CD14-positive monocyte (primary cell): ENCODE measurements around the gene QKI. TPM values are rescaled to one million over a fixed set of nuclear protein-coding genes. Genes with fewer than 3 reads are reported as not detected.

Experiments used
- DNase-seq, 3 donors: peaks; one replicate each; pipeline ENCODE4 v3.0.0-alpha.2; 2011 to 2022
- H2AFZ ChIP-seq: 2 replicates; pipeline ENCODE4 v1.6.0; 2012; ENCODE audit warnings: mild to moderate bottlenecking, low read depth, low read length, inconsistent platforms; ENCODE audit not compliant: insufficient read depth, poor library complexity, severe bottlenecking
- H3K27ac ChIP-seq, 2 donors: 1 replicate in 1 of 2; 2 replicates in 1 of 2; pipeline ENCODE4 v1.5.1; 2012 to 2013; ENCODE audit warnings: low read length in 2 of 2, control low read depth in 1 of 2, inconsistent platforms in 1 of 2, low read depth in 1 of 2, mild to moderate bottlenecking in 1 of 2
- H3K27me3 ChIP-seq, 2 donors: one replicate each; pipeline versions ENCODE4 v1.6.0 to v1.6.1; 2011 to 2013; ENCODE audit warnings: low read length in 2 of 2; ENCODE audit not compliant: control insufficient read depth in 2 of 2, insufficient read depth in 2 of 2
- H3K36me3 ChIP-seq, 2 donors: replicated peaks in 1 of 2; 1 replicate in 1 of 2; 2 replicates in 1 of 2; pipeline versions ENCODE4 v1.5.1 to v1.6.1; 2012 to 2013; ENCODE audit warnings: low read length in 2 of 2, control low read depth in 1 of 2, inconsistent platforms in 1 of 2, mild to moderate bottlenecking in 1 of 2; ENCODE audit not compliant: insufficient read depth in 2 of 2, control insufficient read depth in 1 of 2
- H3K4me1 ChIP-seq, 2 donors: 1 replicate in 1 of 2; 2 replicates in 1 of 2; pipeline versions ENCODE4 v1.5.1 to v1.6.1; 2012 to 2013; ENCODE audit warnings: low read length in 2 of 2, control low read depth in 1 of 2, inconsistent platforms in 1 of 2, mild to moderate bottlenecking in 1 of 2, moderate library complexity in 1 of 2; ENCODE audit not compliant: insufficient read depth in 2 of 2, control insufficient read depth in 1 of 2
- H3K4me2 ChIP-seq: replicated peaks from 2 replicates; pipeline ENCODE3; 2012; ENCODE audit warnings: low read length, moderate library complexity, mild to moderate bottlenecking; ENCODE audit not compliant: poor library complexity, severe bottlenecking; ENCODE audit errors: extremely low read depth
- H3K4me3 ChIP-seq, 3 experiments: fragments of 200-600 bp in 1 of 3; sonication (generic) in 1 of 3; replicated peaks in 1 of 3; 1 replicate in 2 of 3; 2 replicates in 1 of 3; pipeline ENCODE4 v1.5.1; 2011 to 2013; ENCODE audit warnings: low read length in 3 of 3, mild to moderate bottlenecking in 3 of 3, control low read depth in 2 of 3, low read depth in 2 of 3, inconsistent platforms in 1 of 3, moderate library complexity in 1 of 3
- H3K79me2 ChIP-seq: 2 replicates; pipeline ENCODE4 v1.6.0; 2012; ENCODE audit warnings: mild to moderate bottlenecking, control low read depth, inconsistent platforms, low read length, moderate library complexity; ENCODE audit not compliant: insufficient read depth
- H3K9ac ChIP-seq: 2 replicates; pipeline ENCODE4 v1.6.0; 2017; ENCODE audit warnings: low read length, mild to moderate bottlenecking; ENCODE audit not compliant: insufficient read depth, poor library complexity, severe bottlenecking
- H3K9me3 ChIP-seq, 2 donors: replicated peaks in 1 of 2; 1 replicate in 1 of 2; 2 replicates in 1 of 2; pipeline versions ENCODE4 v1.5.1 to v1.6.1; 2012 to 2013; ENCODE audit warnings: low read length in 2 of 2, control low read depth in 1 of 2; ENCODE audit not compliant: control insufficient read depth in 1 of 2, insufficient read depth in 1 of 2
- H4K20me1 ChIP-seq: 2 replicates; pipeline ENCODE4 v1.6.0; 2012; ENCODE audit warnings: mild to moderate bottlenecking, low read length, control low read depth, moderate library complexity; ENCODE audit not compliant: insufficient read depth
- H3K27ac Mint-ChIP-seq, 7 donors: one replicate each; pipeline ENCODE4 v1.8.0; 2020; ENCODE audit warnings: mild to moderate bottlenecking in 7 of 7, mixed read lengths in 7 of 7, moderate library complexity in 6 of 7, inconsistent platforms in 2 of 7
- H3K27me3 Mint-ChIP-seq, 3 donors: one replicate each; pipeline ENCODE4 v1.8.0; 2021 to 2022; ENCODE audit warnings: low read depth in 3 of 3, mild to moderate bottlenecking in 3 of 3, mixed read lengths in 3 of 3, moderate library complexity in 3 of 3, inconsistent platforms in 1 of 3
- H3K36me3 Mint-ChIP-seq, 2 donors: one replicate each; pipeline ENCODE4 v1.8.0; 2020; ENCODE audit warnings: mixed read lengths in 2 of 2, inconsistent platforms in 1 of 2, mild to moderate bottlenecking in 1 of 2
- H3K4me1 Mint-ChIP-seq: one replicate; pipeline ENCODE4 v1.8.0; 2020; ENCODE audit warnings: mild to moderate bottlenecking, mixed read lengths
- H3K4me3 Mint-ChIP-seq, 2 donors: one replicate each; pipeline ENCODE4 v1.8.0; 2020; ENCODE audit warnings: mild to moderate bottlenecking in 2 of 2, mixed read lengths in 2 of 2, moderate library complexity in 1 of 2
- H3K9me3 Mint-ChIP-seq, 7 donors: one replicate each; pipeline ENCODE4 v1.8.0; 2020 to 2022; ENCODE audit warnings: mixed read lengths in 7 of 7, mild to moderate bottlenecking in 6 of 7, moderate library complexity in 6 of 7, inconsistent platforms in 2 of 7
- WGBS: methylation state at CpG from one replicate; pipeline ENCODE4 v1.1.5; 2013; ENCODE audit warnings: missing lambda C conversion rate; ENCODE audit not compliant: insufficient coverage; 5-methylcytosine and 5-hydroxymethylcytosine counted together
- intact Hi-C, 2 donors: fragments of 100-400 bp; cut with micrococcal nuclease; formaldehyde crosslinking; loops; one replicate each; pipeline versions ENCODE4 v1.15.0 to v1.15.1; 2023
- polyA plus RNA-seq, 3 donors: library from polyadenylated mRNA; depleted of rRNA in 1 of 3; unstranded in 2 of 3; stranded (reverse) in 1 of 3; fragments of 300-500 nt in 2 of 3; fragments of >200 nt in 1 of 3; fragmentation: Illumina TruSeq in 2 of 3; gene quantifications; 1 replicate in 2 of 3; 2 replicates in 1 of 3; pipeline ENCODE4 v1.2.3, GENCODE V29; 2012 to 2021
- TF ChIP-seq, protein P1 (sequence below): fragments of 200-600 bp; IDR thresholded peaks from one replicate; pipeline ENCODE4 v1.8.0; 2022; ENCODE audit warnings: antibody characterized with exemption, mild to moderate bottlenecking

QKI gene
- polyA plus RNA-seq, 3 donors, result 24.3 to 154 (median 71.8) TPM

- TF ChIP-seq, protein P1, sequence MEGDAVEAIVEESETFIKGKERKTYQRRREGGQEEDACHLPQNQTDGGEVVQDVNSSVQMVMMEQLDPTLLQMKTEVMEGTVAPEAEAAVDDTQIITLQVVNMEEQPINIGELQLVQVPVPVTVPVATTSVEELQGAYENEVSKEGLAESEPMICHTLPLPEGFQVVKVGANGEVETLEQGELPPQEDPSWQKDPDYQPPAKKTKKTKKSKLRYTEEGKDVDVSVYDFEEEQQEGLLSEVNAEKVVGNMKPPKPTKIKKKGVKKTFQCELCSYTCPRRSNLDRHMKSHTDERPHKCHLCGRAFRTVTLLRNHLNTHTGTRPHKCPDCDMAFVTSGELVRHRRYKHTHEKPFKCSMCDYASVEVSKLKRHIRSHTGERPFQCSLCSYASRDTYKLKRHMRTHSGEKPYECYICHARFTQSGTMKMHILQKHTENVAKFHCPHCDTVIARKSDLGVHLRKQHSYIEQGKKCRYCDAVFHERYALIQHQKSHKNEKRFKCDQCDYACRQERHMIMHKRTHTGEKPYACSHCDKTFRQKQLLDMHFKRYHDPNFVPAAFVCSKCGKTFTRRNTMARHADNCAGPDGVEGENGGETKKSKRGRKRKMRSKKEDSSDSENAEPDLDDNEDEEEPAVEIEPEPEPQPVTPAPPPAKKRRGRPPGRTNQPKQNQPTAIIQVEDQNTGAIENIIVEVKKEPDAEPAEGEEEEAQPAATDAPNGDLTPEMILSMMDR, result no peak
- peaks cover 20 to 39% of the 10 kb centered on the region in 2 donors for H3K4me1 ChIP-seq
- H3K27ac ChIP-seq, result no peak overlapping the region
- H3K36me3 ChIP-seq, result no peaks in the 10 kb centered on the region
- intact Hi-C loops, result no loop called here
- H3K79me2 ChIP-seq, result no peaks in the 10 kb centered on the region
- DNase-seq, result no peak
- H3K27me3 ChIP-seq, result no peaks in the 10 kb centered on the region
- H2AFZ ChIP-seq, result no peak overlapping the region
- no peaks in the 10 kb centered on the region for H4K20me1 ChIP-seq
- peak overlapping the region in 1 of 7 donors; percentile 15 for H3K27ac Mint-ChIP-seq
- H3K9me3 ChIP-seq, result no peaks in the 10 kb centered on the region
- no peaks in the 10 kb centered on the region for H3K36me3 Mint-ChIP-seq
- H3K9ac ChIP-seq, result no peak overlapping the region
- H3K4me3 Mint-ChIP-seq, result no peak overlapping the region
- H3K9me3 Mint-ChIP-seq, result peaks cover 0 to 2% (median 0%) of the 10 kb centered on the region in 7 donors
- H3K27me3 Mint-ChIP-seq, result no peaks in the 10 kb centered on the region
- no peak overlapping the region for H3K4me3 ChIP-seq
- no peak overlapping the region for H3K4me2 ChIP-seq
- WGBS, result no CpG with 5 or more reads among the region's 2 CpGs
- peaks cover 45% of the 10 kb centered on the region for H3K4me1 Mint-ChIP-seq
Measured at GRCh38 chr6:163391985-163392384, 22.5 kb upstream of the QKI start.

GRCh38 chr6:163392533-163392932 lies 22.0 kb upstream of the QKI start:
- no peaks in the 10 kb centered on the region for H3K36me3 Mint-ChIP-seq
- no peaks in the 10 kb centered on the region for H3K27me3 Mint-ChIP-seq
- H3K36me3 ChIP-seq, result no peaks in the 10 kb centered on the region
- no peak overlapping the region for H3K4me3 ChIP-seq
- H3K79me2 ChIP-seq, result no peaks in the 10 kb centered on the region
- H3K9ac ChIP-seq, result no peak overlapping the region
- H3K27me3 ChIP-seq, result no peaks in the 10 kb centered on the region
- H3K4me3 Mint-ChIP-seq, result no peak overlapping the region
- H3K9me3 ChIP-seq, result no peaks in the 10 kb centered on the region
- no CpG with 5 or more reads among the region's 2 CpGs for WGBS
- intact Hi-C loops, result no loop called here
- TF ChIP-seq, protein P1, result no peak
- H3K9me3 Mint-ChIP-seq, result peaks cover 0 to 2% (median 0%) of the 10 kb centered on the region in 7 donors
- no peak overlapping the region for H3K27ac Mint-ChIP-seq
- peaks cover 47% of the 10 kb centered on the region for H3K4me1 Mint-ChIP-seq
- H3K4me2 ChIP-seq, result no peak overlapping the region
- H3K27ac ChIP-seq, result no peak overlapping the region
- H4K20me1 ChIP-seq, result no peaks in the 10 kb centered on the region
- H2AFZ ChIP-seq, result no peak overlapping the region
- DNase-seq, result no peak
- H3K4me1 ChIP-seq, result peaks cover 21 to 43% of the 10 kb centered on the region in 2 donors
